Measurements from ENCODE around the gene TIMM29.

GRCh38 chr19:10928563-10929401 lies at the start of gene TIMM29, which contains the start of gene YIPF2:
- TF ChIP-seq POLR2A (IDR thresholded peaks at IDR 0.05) (no peak), CTCF (IDR thresholded peaks at IDR 0.05) (no peak)

Measured in lower leg skin (tissue), 3 donors.